Stimulated activated CD8-positive, alpha-beta memory T cell treated with anti-CD3 and anti-CD28 coated beads, Interleukin-7, amount 100 ng/mL, for 24 hours (primary cell): Measurements from ENCODE around the gene MRPL51.
A peak's percentile ranks its signal among the peaks of the same experiment; 100 is the strongest.
"Not testable (repeated sequence)": the region's sequence is repeated elsewhere in the genome, so short reads cannot be mapped to it uniquely, and the experiment has no call there.

Experiments used
- DNase-seq: peaks from one replicate; pipeline ENCODE4 v3.0.0-alpha.2; 2020; ENCODE audit warnings: low read depth

The MRPL51 gene

DNA sequence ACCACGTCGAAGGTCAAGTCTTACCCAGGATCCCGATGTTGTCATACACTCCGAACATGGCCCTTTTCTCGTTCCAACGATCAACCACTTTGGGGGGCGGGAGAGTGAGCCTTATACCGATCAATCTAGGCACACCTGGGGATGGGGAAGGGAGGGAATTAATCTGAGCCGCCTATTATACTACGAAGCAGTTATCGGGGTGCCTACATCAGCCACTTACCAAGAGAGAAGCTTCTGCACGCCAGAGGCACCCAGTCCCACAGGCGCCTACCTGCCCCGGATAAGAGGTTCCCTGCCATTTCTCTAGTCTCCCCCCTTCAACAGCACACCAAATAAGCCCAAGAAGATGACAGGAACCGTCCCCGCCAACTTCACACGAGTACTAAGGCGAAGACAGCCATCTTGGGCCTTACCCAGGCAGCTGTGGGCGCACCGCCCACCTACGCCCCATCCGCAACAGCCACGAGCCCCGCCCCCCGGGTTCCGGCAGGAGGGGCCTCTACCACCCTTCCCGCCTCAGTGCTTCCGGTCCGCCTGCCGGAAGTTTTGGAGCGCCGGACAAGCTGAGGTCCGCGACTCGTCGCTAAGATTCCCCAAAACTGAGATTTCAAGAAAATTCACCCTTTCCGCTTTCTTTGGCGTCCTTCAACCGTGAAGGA lies at the start of gene MRPL51:
MRPL51 (minus strand) TSS at position 425 of the 659 bp plus-strand sequence; CDS start at position 299, 126 bp downstream.
- peak; percentile 95 for DNase-seq

DNA sequence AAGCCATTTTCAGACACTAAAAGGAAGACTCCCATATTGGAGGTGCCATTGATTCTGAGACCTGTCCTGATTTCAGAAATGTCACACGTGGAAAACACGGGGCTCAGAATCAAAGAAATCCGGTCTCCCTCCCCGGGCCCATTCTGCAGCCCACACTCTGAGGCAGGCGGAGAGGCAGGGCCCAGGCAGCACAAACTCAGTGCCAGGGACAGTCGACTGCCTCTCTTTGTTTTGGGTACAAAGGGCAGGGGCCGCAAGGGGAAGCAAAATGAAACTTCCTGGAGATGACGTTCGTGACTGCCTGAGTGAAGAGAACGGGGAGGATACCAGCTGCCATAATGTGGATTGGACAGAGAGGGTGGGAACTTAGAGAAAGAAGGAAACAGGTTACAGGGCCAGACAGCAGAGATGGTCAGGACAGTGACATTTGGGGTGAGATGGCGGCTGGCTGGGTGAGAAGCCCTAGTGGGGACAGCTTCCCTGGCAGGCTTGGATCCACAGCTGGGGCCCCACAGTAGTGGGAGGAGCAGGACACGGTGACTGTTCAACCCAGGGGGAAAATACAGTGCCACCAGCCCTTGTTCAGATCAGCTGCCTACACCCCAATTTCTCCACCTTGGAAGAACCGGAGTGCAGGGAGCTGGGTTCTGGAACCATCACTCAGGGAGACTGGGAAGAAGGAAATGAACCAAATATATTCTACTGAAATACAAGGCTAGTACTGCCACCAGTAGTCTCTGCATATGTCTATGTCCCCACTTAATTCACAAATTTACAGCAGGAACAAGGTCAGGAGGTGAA lies 49.3 kb upstream of the MRPL51 start:
- DNase-seq: no peak

DNA sequence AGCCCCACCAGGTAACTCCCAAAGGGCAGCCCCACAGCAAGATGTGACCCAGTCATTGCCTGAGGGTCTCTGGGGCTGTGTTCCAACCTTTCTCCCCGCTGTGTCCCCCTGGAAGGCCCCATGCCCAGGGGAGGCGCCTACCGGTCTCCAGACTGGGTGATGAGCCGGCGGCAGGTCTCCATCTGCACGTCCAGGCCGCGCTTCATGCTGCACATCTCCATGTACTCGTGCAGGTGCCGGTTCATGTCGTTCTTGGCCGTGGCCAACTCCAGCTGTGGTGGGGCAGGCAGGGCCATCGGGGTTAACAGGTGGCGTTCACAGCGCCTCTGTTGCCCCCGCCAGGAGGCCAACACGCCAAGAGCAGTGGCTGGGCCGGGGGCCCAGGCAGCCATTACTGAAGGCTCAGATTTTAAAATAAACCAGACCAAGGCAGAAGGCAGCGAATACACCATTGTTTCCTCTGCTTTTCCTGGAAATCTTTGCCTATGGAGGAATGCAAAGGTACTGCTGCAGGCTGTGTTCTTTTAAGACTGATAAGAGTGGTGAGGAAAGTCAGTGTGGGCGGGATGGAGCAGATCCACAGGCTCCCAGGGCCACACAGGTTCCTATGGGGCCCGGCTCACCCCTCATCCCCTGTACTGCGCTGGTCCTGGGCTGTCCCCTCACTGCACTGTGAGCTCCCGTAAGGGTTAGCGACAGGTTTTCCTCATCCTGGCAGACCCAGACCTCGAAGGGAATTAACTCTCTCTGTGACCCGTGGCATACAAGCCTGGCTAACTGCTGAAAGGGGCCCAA lies 48.5 kb upstream of the MRPL51 start:
- no peak for DNase-seq

DNA sequence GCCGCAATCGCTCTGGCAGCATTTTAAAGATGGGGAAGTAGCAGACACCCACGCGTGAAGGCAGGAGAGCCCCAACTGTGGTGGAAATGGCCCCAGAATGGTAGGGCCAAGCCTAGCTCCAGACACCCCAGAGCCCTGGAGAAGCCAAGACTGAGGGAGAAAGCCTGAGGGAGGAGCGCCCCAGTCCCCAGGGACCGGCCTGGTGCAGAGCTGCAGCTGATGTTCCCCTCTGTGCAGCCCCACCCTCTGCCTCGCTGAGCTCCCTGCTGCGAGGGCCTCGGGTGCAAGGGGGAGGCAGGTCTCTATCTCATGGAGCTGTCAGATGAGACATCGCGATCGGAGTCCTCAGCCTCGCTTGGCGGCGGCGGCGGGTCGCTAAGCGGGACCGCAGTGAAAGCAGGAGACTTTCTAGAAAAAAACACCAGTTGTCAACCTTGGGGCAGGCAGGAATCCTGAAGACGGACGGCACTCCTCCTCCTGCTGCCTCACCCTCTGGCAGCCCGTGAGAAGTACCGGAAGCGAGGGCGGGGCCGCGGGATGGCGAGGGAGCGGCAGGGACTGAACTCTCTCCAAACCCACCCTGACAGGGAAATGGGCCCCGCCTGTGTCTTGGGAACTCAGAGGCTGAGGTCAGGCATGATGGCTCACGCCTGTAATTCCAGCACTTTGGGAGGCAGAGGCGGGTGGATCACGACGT lies 47.3 kb upstream of the MRPL51 start:
- no peak for DNase-seq

DNA sequence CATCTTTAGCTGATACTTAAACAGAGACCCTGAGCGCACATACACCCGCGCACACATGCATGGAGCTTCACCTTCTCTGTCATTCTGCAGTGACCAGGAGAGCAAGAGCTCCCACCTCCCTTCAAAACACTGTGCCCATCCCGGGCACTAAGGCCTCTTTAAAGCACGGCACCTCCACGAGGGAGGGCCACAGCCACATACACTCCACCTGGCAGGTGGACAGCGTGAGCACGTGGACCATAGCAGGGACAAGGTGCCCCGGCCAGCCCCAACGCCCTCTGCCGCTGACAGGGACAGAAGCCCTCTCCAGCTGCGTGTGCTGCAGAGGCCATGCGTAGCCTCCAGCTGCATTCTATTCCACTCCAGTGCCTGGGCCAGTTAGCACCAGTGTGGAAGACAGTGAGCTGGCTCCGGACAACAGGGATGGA lies 46.7 kb upstream of the MRPL51 start:
- no peak for DNase-seq

DNA sequence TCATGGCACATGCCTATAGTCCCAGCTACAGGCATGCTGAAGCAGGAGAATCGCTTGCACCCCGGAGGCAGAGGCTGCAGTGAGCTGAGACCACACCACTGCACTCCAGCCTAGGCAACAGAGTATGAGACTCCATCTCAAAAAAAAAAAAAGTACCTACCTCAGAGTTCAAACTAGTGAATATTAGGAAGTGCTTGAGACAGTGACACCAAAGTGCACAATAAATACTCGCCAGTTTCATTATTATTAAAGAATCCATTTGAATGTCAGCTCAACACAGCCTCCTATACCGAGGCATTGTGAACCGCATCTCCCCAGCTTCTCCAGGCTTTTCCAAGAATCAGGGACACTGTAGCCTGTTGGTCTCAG lies 46.2 kb upstream of the MRPL51 start:
- no peak for DNase-seq

DNA sequence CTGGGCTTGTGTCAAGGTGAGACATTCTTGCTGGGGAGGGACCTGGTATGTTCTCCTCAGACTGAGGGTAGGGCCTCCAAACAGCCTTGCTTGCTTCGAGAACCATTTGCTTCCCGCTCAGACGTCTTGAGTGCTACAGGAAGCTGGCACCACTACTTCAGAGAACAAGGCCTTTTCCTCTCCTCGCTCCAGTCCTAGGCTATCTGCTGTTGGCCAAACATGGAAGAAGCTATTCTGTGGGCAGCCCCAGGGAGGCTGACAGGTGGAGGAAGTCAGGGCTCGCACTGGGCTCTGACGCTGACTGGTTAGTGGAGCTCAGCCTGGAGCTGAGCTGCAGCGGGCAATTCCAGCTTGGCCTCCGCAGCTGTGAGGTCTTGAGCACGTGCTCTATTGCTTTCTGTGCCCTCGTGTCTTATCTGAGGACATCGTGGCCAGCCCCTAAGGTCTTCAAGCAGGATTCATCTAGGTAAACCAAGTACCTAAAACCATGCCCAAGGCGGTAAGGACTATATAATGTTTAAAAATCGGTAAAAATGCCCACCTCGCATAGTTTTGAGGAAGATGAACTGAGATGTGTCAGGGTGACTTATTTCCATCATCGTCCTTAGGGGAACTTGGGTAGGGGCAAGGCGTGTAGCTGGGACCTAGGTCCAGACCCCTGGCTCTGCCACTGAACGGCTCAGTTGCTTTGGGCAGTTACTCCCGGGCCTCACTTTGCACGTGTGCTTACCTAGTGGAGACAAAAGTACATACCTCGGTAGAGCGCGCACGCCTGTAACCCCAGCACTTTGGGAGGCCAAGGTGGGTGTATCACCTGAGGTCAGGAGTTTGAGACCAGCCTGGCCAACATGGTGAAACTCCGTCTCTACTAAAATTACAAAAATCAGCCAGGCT lies 45.6 kb upstream of the MRPL51 start:
- DNase-seq: no peak

DNA sequence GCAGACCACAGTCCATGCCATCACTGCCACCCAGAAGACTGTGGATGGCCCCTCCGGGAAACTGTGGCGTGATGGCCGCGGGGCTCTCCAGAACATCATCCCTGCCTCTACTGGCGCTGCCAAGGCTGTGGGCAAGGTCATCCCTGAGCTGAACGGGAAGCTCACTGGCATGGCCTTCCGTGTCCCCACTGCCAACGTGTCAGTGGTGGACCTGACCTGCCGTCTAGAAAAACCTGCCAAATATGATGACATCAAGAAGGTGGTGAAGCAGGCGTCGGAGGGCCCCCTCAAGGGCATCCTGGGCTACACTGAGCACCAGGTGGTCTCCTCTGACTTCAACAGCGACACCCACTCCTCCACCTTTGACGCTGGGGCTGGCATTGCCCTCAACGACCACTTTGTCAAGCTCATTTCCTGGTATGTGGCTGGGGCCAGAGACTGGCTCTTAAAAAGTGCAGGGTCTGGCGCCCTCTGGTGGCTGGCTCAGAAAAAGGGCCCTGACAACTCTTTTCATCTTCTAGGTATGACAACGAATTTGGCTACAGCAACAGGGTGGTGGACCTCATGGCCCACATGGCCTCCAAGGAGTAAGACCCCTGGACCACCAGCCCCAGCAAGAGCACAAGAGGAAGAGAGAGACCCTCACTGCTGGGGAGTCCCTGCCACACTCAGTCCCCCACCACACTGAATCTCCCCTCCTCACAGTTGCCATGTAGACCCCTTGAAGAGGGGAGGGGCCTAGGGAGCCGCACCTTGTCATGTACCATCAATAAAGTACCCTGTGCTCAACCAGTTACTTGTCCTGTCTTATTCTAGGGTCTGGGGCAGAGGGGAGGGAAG lies 44.7 kb upstream of the MRPL51 start:
- DNase-seq: not testable (repeated sequence)

DNA sequence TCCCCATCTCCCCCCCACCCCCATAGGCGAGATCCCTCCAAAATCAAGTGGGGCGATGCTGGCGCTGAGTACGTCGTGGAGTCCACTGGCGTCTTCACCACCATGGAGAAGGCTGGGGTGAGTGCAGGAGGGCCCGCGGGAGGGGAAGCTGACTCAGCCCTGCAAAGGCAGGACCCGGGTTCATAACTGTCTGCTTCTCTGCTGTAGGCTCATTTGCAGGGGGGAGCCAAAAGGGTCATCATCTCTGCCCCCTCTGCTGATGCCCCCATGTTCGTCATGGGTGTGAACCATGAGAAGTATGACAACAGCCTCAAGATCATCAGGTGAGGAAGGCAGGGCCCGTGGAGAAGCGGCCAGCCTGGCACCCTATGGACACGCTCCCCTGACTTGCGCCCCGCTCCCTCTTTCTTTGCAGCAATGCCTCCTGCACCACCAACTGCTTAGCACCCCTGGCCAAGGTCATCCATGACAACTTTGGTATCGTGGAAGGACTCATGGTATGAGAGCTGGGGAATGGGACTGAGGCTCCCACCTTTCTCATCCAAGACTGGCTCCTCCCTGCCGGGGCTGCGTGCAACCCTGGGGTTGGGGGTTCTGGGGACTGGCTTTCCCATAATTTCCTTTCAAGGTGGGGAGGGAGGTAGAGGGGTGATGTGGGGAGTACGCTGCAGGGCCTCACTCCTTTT lies 44.0 kb upstream of the MRPL51 start:
- no peak for DNase-seq

DNA sequence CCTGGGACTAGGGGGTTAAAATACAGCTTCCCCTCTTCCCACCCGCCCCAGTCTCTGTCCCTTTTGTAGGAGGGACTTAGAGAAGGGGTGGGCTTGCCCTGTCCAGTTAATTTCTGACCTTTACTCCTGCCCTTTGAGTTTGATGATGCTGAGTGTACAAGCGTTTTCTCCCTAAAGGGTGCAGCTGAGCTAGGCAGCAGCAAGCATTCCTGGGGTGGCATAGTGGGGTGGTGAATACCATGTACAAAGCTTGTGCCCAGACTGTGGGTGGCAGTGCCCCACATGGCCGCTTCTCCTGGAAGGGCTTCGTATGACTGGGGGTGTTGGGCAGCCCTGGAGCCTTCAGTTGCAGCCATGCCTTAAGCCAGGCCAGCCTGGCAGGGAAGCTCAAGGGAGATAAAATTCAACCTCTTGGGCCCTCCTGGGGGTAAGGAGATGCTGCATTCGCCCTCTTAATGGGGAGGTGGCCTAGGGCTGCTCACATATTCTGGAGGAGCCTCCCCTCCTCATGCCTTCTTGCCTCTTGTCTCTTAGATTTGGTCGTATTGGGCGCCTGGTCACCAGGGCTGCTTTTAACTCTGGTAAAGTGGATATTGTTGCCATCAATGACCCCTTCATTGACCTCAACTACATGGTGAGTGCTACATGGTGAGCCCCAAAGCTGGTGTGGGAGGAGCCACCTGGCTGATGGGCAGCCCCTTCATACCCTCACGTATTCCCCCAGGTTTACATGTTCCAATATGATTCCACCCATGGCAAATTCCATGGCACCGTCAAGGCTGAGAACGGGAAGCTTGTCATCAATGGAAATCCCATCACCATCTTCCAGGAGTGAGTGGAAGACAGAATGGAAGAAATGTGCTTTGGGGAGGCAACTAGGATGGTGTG lies 43.1 kb upstream of the MRPL51 start:
- no peak for DNase-seq

DNA sequence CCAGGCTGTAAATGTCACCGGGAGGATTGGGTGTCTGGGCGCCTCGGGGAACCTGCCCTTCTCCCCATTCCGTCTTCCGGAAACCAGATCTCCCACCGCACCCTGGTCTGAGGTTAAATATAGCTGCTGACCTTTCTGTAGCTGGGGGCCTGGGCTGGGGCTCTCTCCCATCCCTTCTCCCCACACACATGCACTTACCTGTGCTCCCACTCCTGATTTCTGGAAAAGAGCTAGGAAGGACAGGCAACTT lies 42.6 kb upstream of the MRPL51 start:
- no peak for DNase-seq

DNA sequence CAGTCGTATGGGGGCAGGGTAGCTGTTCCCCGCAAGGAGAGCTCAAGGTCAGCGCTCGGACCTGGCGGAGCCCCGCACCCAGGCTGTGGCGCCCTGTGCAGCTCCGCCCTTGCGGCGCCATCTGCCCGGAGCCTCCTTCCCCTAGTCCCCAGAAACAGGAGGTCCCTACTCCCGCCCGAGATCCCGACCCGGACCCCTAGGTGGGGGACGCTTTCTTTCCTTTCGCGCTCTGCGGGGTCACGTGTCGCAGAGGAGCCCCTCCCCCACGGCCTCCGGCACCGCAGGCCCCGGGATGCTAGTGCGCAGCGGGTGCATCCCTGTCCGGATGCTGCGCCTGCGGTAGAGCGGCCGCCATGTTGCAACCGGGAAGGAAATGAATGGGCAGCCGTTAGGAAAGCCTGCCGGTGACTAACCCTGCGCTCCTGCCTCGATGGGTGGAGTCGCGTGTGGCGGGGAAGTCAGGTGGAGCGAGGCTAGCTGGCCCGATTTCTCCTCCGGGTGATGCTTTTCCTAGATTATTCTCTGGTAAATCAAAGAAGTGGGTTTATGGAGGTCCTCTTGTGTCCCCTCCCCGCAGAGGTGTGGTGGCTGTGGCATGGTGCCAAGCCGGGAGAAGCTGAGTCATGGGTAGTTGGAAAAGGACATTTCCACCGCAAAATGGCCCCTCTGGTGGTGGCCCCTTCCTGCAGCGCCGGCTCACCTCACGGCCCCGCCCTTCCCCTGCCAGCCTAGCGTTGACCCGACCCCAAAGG lies 42.1 kb upstream of the MRPL51 start:
- peak; percentile 65 for DNase-seq

DNA sequence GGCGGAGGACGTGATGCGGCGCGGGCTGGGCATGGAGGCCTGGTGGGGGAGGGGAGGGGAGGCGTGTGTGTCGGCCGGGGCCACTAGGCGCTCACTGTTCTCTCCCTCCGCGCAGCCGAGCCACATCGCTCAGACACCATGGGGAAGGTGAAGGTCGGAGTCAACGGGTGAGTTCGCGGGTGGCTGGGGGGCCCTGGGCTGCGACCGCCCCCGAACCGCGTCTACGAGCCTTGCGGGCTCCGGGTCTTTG lies 41.6 kb upstream of the MRPL51 start:
- no peak for DNase-seq

DNA sequence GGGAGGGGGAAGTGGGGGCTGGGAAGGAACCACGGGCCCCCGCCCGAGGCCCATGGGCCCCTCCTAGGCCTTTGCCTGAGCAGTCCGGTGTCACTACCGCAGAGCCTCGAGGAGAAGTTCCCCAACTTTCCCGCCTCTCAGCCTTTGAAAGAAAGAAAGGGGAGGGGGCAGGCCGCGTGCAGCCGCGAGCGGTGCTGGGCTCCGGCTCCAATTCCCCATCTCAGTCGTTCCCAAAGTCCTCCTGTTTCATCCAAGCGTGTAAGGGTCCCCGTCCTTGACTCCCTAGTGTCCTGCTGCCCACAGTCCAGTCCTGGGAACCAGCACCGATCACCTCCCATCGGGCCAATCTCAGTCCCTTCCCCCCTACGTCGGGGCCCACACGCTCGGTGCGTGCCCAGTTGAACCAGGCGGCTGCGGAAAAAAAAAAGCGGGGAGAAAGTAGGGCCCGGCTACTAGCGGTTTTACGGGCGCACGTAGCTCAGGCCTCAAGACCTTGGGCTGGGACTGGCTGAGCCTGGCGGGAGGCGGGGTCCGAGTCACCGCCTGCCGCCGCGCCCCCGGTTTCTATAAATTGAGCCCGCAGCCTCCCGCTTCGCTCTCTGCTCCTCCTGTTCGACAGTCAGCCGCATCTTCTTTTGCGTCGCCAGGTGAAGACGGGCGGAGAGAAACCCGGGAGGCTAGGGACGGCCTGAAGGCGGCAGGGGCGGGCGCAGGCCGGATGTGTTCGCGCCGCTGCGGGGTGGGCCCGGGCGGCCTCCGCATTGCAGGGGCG lies 41.0 kb upstream of the MRPL51 start, which contains the start of gene GAPDH:
GAPDH (plus strand) TSS at position 595 of the 772 bp plus-strand sequence. CDS start 316 bp downstream, outside the sequence.
- peak; percentile 71 for DNase-seq

DNA sequence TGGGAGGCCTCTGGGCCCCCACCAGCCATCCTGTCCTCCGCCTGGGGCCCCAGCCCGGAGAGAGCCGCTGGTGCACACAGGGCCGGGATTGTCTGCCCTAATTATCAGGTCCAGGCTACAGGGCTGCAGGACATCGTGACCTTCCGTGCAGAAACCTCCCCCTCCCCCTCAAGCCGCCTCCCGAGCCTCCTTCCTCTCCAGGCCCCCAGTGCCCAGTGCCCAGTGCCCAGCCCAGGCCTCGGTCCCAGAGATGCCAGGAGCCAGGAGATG lies 40.5 kb upstream of the MRPL51 start:
- DNase-seq: no peak

DNA sequence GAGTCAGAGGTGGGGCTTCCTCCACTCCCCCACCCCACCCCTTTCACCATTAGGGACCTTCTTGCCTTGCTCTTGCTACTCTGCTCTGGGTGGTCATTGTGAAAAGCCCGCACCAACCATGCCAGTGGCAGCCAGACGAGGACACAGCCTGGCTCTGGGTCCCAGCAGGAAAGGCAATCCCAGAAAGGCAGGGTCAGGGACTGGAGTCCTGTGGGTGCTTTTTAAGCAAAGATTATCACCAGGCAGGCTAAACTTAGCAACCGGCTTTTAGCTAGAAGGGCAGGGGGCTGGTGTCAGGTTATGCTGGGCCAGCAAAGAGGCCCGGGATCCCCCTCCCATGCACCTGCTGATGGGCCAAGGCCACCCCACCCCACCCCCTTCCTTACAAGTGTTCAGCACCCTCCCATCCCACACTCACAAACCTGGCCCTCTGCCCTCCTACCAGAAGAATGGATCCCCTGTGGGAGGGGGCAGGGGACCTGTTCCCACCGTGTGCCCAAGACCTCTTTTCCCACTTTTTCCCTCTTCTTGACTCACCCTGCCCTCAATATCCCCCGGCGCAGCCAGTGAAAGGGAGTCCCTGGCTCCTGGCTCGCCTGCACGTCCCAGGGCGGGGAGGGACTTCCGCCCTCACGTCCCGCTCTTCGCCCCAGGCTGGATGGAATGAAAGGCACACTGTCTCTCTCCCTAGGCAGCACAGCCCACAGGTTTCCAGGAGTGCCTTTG lies 40.0 kb upstream of the MRPL51 start:
- no peak for DNase-seq
